AG04449 (cell line): Measurements from ENCODE around the gene HM13.

ENCODE experiments used
- CTCF ChIA-PET: fragments of 350-600 bp; formaldehyde crosslinking; extraction: SDS; loops from one replicate; lab custom pipeline; 2021; ENCODE audit warnings: antibody characterized with exemption; lab: Yijun Ruan, JAX
- POLR2A ChIA-PET: fragments of 400-600, 350-600 bp; formaldehyde crosslinking; extraction: SDS; loops from one replicate; lab custom pipeline; 2020; ENCODE audit warnings: antibody characterized with exemption, inconsistent platforms; lab: Yijun Ruan, JAX
- DNase-seq: peaks from one replicate; pipeline ENCODE4 v3.0.0-alpha.2; 2010; ENCODE audit warnings: low read depth, low spot score
- H3K4me3 ChIP-seq: 2 replicates; pipeline ENCODE4 v1.5.1; 2011; ENCODE audit warnings: low read depth, mild to moderate bottlenecking, control low read depth, low read length
- CTCF ChIP-seq: IDR thresholded peaks from one replicate; pipeline ENCODE4 v1.5.1; 2011; ENCODE audit warnings: mild to moderate bottlenecking, moderate library complexity, low read length, control low read depth, inconsistent platforms; ENCODE audit not compliant: insufficient read depth; ENCODE audit errors: missing control alignments

HM13 gene

GRCh38 chr20:31485450-31486339 lies 28.5 kb upstream of the HM13 start:
- no peak for TF ChIP-seq CTCF
- POLR2A ChIA-PET = no interaction called here
- no peak for DNase-seq
- peak overlapping the region; percentile 30; the same call in 1 of the 2 replicates for H3K4me3 ChIP-seq
- CTCF ChIA-PET = interaction anchor here (1.0 to 7.7 kb wide), 5 partner anchors 9 to 28 kb away, joined by 3 to 78 read pairs (median 9); partner anchors contain the start of gene HM13

GRCh38 chr20:31488115-31488514 lies 26.1 kb upstream of the HM13 start:
- CTCF ChIA-PET = interaction anchor here (1.0 to 7.7 kb wide), 5 partner anchors 14 to 74 kb away, joined by 3 to 78 read pairs (median 9); partner anchors contain the start of gene HM13

GRCh38 chr20:31489152-31489551 lies 25.1 kb upstream of the HM13 start:
- no peak for TF ChIP-seq CTCF
- CTCF ChIA-PET = interaction anchor here (1.5 to 7.7 kb wide), 3 partner anchors 13 to 73 kb away, joined by 3 to 78 read pairs (median 9); no protein-coding TSS in a partner anchor
- no peak for DNase-seq
- POLR2A ChIA-PET = no interaction called here
- H3K4me3 ChIP-seq = no peak overlapping the region

More at GRCh38 chr20:31488115-31488514, 26.1 kb upstream of the HM13 start:
- DNase-seq = no peak
- no peak overlapping the region for H3K4me3 ChIP-seq
- no peak for TF ChIP-seq CTCF
- POLR2A ChIA-PET = no interaction called here

GRCh38 chr20:31490752-31491151 lies 23.5 kb upstream of the HM13 start:
- H3K4me3 ChIP-seq = no peak overlapping the region
- ChIA-PET POLR2A (no interaction called here), CTCF (interaction anchor here (7.7 kb wide), 1 partner anchor 11 kb away, joined by 78 read pairs; no protein-coding TSS in a partner anchor)
- no peak for TF ChIP-seq CTCF
- DNase-seq = no peak

GRCh38 chr20:31494131-31494530 lies 20.1 kb upstream of the HM13 start:
- DNase-seq = no peak
- CTCF ChIA-PET = interaction anchor here (0.8 to 1.3 kb wide), 3 partner anchors 8 to 20 kb away, joined by 3 to 5 read pairs (median 5); partner anchors contain the start of gene HM13
- TF ChIP-seq CTCF = peak; percentile 38
- POLR2A ChIA-PET = no interaction called here
- H3K4me3 ChIP-seq = no peak overlapping the region

GRCh38 chr20:31496761-31497295 lies 17.4 kb upstream of the HM13 start:
- ChIA-PET CTCF (interaction anchor here (0.6 to 1.5 kb wide), 5 partner anchors 17 to 115 kb away, joined by 3 to 8 read pairs (median 3); partner anchors contain the start of gene HM13), POLR2A (no interaction called here)
- no peak overlapping the region; the same call in 1 of the 2 replicates for H3K4me3 ChIP-seq
- DNase-seq = no peak
- TF ChIP-seq CTCF = no peak
